ENCODE data around the gene TENM4. TPM values are rescaled to one million over a fixed set of nuclear protein-coding genes. Genes with fewer than 3 reads are reported as not detected.

Gene TENM4
- polyA plus RNA-seq, 1 donor from 2014 or later = 16.8 TPM

DNA sequence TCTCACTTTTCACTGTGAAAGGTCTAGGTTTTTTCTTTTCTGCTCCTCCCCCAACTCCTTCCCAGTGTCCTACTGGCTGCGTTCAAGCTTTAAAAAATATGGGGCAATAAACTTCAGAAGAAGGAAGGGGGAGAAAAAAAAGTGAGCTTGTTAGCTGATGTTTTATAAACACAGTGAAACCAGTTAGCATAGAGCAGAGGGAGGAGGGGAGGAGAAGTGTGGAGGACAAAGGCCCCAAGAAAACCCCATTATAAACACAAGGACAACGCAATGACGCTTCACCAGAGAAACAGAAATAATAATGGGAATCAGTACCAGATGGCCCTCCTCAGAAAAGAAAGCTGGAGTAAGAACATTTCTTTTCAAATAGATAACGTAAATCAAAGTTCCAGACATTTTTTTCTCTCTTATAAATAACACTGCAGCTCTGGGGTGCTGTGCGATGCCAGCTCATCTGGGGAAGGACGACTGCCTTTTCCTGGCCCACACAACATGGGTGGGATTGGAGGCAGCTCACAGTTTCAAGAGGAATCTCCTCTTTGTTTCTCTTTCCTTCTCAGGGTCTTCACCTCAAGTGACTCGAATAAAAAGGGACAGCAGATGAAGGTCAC is 630.8 kb downstream of the TENM4 start:
- Histone ChIP-seq H4K20me1 (ENCODE audit: insufficient read depth) (no peaks in the 10 kb centered on the region), H3F3A (ENCODE audit: insufficient read depth, low read length, poor library complexity, severe bottlenecking) (no peaks in the 10 kb centered on the region), H3K4me2 (ENCODE audit: low read length) (no peak overlapping the region), H3K27me3 (ENCODE audit: insufficient read depth, low read depth, low read length) (no peaks in the 10 kb centered on the region), H3K9me2 (ENCODE audit: insufficient read depth, low read length) (no peaks in the 10 kb centered on the region), H2AFZ (ENCODE audit: low read depth, low read length) (no peak overlapping the region), H3K36me3 (ENCODE audit: insufficient read depth, low read length) (no peaks in the 10 kb centered on the region), H3K79me2 (replicated peaks; ENCODE audit: insufficient read depth, low read length) (no peaks in the 10 kb centered on the region), H3K4me3 (ENCODE audit: low read length) (no peak overlapping the region), H3K27ac (ENCODE audit: low read length) (peak overlapping the region; percentile 51), H3K9ac (ENCODE audit: low read length) (no peak overlapping the region), H3K9me3 (ENCODE audit: low read length) (no peaks in the 10 kb centered on the region)
- TF ChIP-seq, protein P1, sequence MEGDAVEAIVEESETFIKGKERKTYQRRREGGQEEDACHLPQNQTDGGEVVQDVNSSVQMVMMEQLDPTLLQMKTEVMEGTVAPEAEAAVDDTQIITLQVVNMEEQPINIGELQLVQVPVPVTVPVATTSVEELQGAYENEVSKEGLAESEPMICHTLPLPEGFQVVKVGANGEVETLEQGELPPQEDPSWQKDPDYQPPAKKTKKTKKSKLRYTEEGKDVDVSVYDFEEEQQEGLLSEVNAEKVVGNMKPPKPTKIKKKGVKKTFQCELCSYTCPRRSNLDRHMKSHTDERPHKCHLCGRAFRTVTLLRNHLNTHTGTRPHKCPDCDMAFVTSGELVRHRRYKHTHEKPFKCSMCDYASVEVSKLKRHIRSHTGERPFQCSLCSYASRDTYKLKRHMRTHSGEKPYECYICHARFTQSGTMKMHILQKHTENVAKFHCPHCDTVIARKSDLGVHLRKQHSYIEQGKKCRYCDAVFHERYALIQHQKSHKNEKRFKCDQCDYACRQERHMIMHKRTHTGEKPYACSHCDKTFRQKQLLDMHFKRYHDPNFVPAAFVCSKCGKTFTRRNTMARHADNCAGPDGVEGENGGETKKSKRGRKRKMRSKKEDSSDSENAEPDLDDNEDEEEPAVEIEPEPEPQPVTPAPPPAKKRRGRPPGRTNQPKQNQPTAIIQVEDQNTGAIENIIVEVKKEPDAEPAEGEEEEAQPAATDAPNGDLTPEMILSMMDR (IDR thresholded peaks at IDR 0.05; ENCODE audit: poor library complexity, severe bottlenecking) = no peak
- TF ChIP-seq RAD21 (conservative IDR thresholded peaks at IDR 0.05) (no peak), POLR2AphosphoS5 (IDR thresholded peaks at IDR 0.05) (no peak), TAF1 (IDR thresholded peaks at IDR 0.05; ENCODE audit: low read depth) (no peak), EP300 (conservative IDR thresholded peaks at IDR 0.05; ENCODE audit: poor library complexity, severe bottlenecking) (no peak), SMC3 (conservative IDR thresholded peaks at IDR 0.05; ENCODE audit: poor library complexity) (no peak), EZH2 (IDR thresholded peaks at IDR 0.05; ENCODE audit: borderline replicate concordance, insufficient read depth, low read length, poor library complexity, severe bottlenecking) (no peak), MXI1 (conservative IDR thresholded peaks at IDR 0.05; ENCODE audit: poor library complexity, severe bottlenecking) (no peak)
- TF ChIP-seq, protein P2, sequence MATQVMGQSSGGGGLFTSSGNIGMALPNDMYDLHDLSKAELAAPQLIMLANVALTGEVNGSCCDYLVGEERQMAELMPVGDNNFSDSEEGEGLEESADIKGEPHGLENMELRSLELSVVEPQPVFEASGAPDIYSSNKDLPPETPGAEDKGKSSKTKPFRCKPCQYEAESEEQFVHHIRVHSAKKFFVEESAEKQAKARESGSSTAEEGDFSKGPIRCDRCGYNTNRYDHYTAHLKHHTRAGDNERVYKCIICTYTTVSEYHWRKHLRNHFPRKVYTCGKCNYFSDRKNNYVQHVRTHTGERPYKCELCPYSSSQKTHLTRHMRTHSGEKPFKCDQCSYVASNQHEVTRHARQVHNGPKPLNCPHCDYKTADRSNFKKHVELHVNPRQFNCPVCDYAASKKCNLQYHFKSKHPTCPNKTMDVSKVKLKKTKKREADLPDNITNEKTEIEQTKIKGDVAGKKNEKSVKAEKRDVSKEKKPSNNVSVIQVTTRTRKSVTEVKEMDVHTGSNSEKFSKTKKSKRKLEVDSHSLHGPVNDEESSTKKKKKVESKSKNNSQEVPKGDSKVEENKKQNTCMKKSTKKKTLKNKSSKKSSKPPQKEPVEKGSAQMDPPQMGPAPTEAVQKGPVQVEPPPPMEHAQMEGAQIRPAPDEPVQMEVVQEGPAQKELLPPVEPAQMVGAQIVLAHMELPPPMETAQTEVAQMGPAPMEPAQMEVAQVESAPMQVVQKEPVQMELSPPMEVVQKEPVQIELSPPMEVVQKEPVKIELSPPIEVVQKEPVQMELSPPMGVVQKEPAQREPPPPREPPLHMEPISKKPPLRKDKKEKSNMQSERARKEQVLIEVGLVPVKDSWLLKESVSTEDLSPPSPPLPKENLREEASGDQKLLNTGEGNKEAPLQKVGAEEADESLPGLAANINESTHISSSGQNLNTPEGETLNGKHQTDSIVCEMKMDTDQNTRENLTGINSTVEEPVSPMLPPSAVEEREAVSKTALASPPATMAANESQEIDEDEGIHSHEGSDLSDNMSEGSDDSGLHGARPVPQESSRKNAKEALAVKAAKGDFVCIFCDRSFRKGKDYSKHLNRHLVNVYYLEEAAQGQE (IDR thresholded peaks at IDR 0.05; ENCODE audit: borderline replicate concordance) = no peak

DNA sequence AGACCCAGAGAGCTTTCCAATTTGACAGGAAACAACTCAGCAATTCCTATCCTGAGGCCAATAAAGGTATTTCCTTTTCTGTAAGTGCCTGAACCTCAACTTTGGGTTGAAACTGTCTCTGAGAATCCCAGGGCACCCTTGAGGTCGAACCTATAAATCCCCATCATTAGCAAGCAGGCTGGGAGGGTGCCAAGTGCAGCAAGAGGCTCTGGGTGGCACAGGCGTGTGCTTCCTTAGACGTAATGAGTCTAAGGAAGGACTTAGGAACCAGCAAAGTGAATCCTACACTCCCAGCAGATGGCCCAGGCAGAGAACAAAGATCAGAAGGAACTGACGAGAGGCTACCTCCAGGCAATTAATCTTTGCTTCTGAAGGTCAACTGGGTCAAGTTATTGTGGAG is 631.9 kb downstream of the TENM4 start:
- Histone ChIP-seq H3K27ac (ENCODE audit: low read length) (peak overlapping the region; percentile 51), H3K27me3 (ENCODE audit: insufficient read depth, low read depth, low read length) (no peaks in the 10 kb centered on the region), H3K9ac (ENCODE audit: low read length) (no peak overlapping the region), H3K79me2 (replicated peaks; ENCODE audit: insufficient read depth, low read length) (no peaks in the 10 kb centered on the region), H3F3A (ENCODE audit: insufficient read depth, low read length, poor library complexity, severe bottlenecking) (no peaks in the 10 kb centered on the region), H3K9me2 (ENCODE audit: insufficient read depth, low read length) (no peaks in the 10 kb centered on the region), H3K4me3 (ENCODE audit: low read length) (no peak overlapping the region), H3K36me3 (ENCODE audit: insufficient read depth, low read length) (peaks cover 5% of the 10 kb centered on the region), H3K9me3 (ENCODE audit: low read length) (no peaks in the 10 kb centered on the region), H4K20me1 (ENCODE audit: insufficient read depth) (no peaks in the 10 kb centered on the region), H3K4me2 (ENCODE audit: low read length) (no peak overlapping the region), H2AFZ (ENCODE audit: low read depth, low read length) (no peak overlapping the region)
- TF ChIP-seq SMC3 (conservative IDR thresholded peaks at IDR 0.05; ENCODE audit: poor library complexity) (no peak), TAF1 (IDR thresholded peaks at IDR 0.05; ENCODE audit: low read depth) (no peak), RAD21 (conservative IDR thresholded peaks at IDR 0.05) (no peak), EZH2 (IDR thresholded peaks at IDR 0.05; ENCODE audit: borderline replicate concordance, insufficient read depth, low read length, poor library complexity, severe bottlenecking) (no peak), EP300 (conservative IDR thresholded peaks at IDR 0.05; ENCODE audit: poor library complexity, severe bottlenecking) (no peak), MXI1 (conservative IDR thresholded peaks at IDR 0.05; ENCODE audit: poor library complexity, severe bottlenecking) (no peak), POLR2AphosphoS5 (IDR thresholded peaks at IDR 0.05) (no peak)
- TF ChIP-seq, protein P1 (IDR thresholded peaks at IDR 0.05; ENCODE audit: poor library complexity, severe bottlenecking) = no peak
- TF ChIP-seq, protein P2 (IDR thresholded peaks at IDR 0.05; ENCODE audit: borderline replicate concordance) = no peak
